ENCODE measurements around the gene ADGRA1.

The ADGRA1 gene

DNA sequence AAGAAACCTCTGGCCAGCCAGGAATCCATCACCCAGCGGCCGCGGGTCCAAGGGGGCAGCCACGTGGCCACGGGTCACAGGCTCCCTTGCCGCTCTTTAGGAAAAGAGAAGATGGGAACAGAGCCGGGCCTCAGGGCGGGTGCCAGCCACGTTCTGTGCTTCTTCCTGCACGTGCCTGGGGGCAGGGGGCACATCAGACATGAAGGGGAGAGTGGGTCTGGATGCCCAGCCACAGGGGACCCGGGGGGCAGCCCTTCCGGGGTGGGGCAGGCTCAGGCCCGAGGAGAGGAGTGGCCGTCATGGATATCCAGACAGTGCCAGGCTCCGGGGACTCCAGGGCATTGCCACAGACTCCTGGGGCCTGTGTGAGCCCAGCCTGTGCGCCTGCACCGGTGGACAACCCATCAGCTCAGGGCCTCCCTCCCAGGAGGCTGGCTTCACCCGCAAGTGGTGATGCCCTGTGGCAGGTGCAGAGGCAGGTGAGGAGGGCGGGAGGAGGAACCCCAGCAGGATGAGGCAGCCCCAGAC, 31.0 kb upstream of the ADGRA1 start:
- no peak for DNase-seq (ENCODE audit: low read depth in 2 of 2)

DNA sequence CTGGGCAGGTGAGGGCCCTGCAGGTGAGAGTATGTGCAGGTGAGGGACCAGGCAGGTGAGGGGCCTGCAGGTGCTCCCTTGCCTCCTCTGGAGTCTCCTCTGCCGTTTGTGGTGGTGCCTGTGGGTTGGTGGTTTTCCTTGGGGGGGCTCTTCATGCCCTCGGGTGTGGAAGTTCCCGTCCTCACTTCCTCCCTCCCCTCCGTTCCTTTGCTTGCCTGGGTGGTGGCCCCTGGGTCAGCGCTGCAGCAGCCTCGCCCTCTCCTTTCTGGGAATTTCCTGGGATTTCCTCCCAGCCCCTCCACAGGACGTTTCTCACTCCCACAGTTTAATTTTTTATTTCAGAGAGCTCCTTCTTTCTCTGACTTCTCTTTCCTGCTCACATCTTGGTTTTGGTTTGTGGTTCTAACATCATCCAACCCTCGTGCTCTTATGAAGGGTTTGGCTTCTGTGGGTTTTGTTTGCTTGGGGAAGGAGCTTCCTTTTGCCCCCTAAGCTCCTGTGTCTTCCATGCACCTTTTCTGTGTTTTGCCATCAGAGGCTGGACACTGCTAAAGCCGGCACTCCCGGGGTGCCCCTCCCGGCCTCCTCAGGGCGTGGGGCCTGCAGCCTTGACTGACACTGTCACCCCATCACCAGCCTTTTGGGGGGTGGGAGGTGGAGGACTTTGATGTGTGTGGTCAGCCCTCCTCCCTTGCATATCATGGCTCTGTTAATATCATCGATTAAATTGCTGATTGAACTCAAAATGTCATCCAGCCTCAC, 29.2 kb upstream of the ADGRA1 start:
- DNase-seq (ENCODE audit: low read depth in 2 of 2): no peak

DNA sequence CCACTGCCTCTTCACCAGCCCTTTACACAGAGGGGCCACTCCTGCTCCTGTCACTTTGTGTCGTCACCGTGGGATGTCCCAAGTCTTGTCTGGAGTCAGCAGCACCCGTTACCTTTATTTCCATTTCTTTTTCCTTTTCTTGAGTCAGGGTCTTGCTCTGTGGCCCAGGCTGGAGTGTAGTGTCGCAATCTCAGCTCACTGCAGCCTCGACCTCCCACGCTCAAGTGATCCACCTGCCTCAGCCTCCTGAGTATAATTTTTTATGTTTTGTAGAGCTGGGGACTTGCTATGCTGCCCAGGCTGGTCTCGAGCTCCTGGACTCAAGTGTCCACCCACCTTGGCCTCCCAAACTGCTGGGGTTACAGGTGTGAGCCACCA, 28.6 kb upstream of the ADGRA1 start:
- no peak for DNase-seq (ENCODE audit: low read depth in 2 of 2)

DNA sequence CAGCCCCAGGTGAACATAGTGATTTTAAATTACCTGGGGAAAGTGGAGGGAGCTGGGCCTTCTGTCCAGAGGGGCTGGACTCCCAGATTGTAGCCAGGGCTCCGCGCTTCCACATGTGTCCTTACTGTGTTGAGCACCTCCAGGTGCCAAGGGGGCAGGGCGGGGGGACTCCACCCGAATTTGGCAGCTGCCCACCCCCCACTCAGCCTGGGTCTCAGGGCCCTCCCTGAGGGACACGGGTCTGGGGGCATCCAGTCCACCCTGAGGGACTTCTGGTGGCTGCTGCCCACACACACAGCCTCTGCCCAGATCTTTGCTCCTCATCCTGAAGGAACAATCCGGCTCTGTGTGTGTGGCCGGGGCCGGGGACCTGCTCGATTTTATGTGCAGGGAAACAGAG, 28.2 kb upstream of the ADGRA1 start:
- DNase-seq (ENCODE audit: low read depth in 2 of 2): no peak

DNA sequence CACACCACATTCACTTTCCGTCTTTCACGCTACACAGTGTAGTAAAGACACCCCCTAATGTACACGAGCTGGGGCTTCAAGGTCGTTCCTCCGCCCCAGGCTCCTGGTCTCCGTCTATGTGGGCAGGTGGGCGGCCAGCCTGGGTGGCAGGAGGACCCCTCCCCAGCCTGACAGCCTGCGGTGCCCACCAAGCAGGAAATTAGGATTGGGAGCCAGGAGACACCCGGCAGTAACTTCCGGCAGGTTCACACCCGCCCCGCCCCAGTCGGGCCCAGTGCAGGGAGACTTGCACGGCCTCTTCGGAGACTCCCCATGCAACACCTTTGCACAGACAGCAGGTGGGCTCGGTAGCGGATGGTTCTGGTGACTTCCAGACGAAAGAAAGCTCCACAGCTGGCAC, 27.7 kb upstream of the ADGRA1 start:
- no peak for DNase-seq (ENCODE audit: low read depth in 2 of 2)

DNA sequence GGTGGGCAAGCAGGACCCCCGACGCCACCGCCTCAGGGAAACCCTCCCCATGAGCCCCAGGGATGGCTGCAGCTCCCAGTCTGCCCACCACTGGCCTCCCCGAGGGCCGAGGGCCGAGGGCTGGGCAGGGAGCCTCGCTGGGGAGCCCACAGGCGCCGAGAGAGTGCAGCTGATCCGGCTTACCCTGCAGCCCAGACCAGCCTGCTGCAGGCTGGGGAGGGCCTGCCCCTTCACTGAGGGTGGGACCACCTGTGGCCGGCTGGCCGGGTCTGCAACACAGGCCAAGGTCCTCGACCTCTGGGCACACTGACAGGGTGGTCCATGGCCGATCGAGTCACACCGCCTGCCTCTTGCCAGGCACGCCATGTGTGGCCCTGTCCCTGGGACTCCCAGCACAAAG, 27.3 kb upstream of the ADGRA1 start:
- no peak for DNase-seq (ENCODE audit: low read depth in 2 of 2)

DNA sequence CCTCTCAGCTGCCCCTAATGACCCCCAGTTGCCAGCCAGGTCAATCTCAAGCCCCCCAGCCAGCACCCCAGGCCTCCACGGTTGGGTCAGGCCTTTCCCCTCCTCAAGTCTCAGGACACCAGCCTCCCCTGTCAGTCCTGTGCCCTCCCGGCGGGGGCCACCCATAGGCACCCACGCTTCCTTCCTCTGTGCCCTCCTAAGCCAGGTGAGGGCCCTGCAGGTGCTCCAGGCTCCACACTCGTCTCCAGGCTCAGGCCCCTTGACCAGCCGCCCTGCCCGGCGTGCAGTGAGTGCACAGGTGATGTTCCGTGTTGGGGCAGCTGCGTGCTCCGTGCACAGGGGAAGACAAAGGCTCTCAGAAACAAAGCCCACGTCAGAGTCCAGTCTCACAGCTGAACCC, 26.8 kb upstream of the ADGRA1 start:
- DNase-seq (ENCODE audit: low read depth in 2 of 2): no peak

DNA sequence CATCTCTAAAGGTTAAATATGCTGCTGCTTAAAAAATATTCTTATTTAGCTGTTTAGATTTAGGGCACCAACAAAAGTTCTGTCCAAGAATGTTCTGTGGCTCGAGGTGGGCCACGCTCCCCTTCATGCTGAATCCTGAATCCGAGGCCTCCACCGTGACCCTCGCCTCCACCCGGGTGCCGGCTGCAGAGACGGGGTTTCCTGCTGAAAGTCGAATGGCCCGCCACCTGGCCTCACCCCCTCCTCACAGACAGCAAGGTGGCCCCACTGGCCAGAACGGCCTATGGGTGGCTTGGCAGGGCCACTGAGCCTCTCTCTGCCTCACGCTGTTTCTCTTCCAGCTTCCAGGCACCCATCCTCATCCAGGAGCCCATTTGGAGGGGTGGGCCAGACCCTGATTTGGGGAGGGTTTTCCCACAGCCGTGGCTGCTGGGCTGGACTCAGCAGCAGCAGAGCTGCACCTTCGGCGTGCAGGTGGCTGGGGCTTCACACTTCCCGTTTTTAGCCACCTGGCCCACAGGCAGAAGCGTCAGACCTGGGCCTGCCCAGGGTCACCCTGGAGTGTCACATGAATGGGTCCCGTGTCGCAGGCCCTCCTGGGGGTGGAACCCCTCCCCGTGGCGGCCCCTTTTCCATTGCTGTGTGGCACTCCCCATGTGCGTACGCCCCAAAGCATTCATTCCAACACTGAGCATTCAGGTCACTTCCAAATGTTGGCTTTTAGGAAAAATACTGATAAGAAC, 26.3 kb upstream of the ADGRA1 start:
- no peak for DNase-seq (ENCODE audit: low read depth in 2 of 2)

DNA sequence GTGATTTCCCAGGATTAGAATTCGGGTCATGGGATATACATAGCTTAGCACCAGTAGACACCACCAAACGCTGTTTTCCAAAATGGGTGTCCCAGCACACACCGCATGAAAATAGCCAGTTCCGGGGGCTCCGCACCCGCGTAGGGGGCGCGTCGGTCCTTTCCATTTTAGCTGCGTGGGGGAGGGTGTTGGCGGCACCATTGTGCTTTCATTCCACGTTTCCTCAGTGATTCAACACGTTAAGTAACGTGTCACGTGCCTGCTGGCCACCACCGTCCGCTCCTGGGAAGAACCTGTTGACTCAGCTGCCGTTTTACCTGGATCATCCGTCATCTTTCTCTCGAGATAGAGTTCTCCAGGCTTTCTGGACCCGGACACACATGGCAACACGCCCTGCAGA, 25.6 kb upstream of the ADGRA1 start:
- DNase-seq (ENCODE audit: low read depth in 2 of 2): no peak

DNA sequence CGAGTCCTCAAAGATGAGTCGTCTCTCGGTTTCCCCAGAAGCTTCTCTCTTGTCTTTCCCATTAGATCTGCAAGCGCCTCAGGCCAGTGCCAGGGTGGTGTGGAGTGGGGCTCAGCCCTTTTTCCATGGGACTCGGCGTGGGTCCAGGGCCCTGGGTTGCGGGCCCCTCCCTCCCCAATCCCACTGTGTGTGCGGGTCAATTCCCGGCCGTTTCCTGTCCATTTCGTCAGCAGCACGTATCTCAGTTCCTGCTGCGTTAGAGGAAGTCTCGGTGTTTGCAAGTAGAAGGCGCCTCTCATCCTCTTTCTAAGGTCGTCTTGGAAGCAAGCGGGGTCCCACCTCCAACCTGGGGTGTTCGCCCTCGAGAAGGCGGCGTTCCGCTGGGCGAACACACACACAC, 25.1 kb upstream of the ADGRA1 start:
- no peak for DNase-seq (ENCODE audit: low read depth in 2 of 2)

DNA sequence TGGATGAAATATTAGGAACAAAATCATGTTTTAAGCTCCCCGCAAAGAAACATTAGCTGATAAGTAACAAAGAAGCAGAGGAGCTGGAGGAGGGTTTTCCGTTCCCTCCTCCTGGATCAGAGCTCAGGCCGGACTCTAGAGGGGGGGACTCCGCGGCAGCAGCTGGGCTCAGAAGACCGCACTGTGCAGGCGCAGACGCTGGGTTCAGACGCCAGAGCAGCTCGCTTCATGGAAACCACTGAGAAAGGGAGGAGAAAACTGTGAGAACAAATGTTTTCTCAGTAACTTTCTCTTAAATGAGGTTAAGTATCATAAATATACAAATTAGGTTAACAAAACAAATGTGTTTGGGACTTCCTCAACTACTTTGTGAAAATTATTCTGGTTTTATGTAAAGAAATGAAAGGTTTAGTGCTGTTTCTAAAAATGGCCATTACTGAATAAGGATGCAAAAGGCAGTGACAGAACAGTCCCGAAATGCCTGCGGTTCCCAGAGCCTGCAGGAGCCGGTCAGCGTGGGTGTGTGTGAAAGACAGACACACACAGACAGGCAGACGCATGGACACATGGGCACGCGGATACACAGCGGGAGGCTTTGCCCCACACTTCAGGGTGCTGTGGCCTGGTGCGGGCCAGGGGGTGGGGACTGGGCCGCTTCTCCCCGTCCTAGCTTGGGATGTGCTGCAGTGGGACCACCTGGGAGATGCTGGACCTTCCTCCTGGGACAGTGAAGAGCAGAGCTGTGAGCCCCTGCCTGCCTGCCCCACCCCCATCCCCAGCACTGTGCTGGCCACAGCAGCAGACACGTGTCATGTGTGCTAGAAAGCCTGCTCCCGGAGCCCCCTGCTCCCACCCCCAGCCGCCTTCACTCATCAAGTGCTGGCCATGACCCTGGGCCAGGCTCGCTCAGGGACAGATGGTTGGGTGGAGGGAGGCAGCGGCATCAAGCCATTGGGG, 20.3 kb upstream of the ADGRA1 start:
- no peak for DNase-seq (ENCODE audit: low read depth in 2 of 2)

DNA sequence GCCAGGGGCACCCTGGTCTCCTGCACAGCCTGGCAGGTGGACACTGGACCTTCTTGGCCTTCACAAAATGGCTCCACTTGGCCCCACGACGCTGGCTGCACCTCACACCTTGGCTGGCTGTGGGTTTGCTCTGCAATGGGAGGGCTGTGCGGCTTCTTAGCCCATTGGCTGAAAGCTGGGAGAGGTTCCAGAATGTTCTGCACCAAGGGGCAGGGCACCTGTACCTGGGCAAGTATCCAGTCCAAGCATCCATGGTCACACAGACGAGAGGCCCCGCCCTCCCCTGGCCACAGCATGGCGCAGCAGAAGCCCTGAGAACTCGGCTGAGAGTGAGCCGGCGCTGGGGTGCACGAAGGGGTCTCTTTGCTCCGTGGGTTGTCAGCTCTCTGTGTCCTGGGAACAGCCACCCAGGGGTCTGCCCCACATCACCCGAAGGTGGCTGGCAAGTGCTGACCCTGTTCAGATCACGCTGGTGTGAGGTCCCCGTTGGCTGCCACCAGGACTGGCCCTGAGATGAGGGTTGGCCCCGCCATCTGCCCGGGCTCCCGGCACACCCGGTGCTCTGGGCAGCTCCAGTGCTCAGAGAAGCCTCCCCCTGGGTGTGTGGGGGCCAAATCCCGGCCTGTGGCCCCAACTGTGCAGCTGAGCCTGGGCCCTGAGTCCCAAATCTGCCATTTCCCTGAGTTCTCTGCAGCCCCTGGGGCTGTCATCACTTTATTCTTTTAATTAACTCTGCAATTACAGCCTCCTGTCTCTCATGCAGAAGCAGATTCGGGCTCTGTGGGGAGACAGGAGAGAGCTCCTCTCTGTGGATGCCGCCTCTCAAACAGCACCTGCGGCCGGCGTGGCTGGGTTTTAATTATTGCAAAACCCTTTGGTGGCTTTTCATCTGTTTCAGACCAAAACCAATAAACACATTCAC, 19.4 kb upstream of the ADGRA1 start:
- no peak for DNase-seq (ENCODE audit: low read depth in 2 of 2)

DNA sequence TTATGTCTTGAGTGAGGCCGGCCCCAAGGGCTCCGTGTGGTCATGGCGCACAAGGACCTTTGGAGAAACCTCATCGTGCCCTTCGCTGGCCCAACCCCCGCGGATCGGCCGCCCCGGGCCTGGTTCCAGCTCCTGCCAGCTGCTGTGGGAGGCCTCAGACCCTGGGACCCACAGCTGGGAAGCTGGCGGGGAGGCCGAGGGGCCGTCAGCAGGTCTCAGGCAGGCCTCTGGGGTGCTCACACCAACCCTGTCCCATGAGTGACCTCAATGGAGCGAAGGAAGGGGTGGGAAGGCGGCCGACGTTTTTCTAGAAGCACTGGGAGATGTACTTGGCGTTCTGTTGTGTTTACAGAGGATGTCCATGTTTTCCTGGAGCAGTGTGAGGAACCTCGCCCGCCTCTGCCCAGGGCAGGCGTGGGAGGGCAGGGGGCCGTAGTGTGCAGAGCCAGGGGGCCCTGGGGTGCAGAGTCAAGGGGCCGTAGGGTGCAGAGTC, 18.6 kb upstream of the ADGRA1 start:
- DNase-seq (ENCODE audit: low read depth in 2 of 2): no peak

DNA sequence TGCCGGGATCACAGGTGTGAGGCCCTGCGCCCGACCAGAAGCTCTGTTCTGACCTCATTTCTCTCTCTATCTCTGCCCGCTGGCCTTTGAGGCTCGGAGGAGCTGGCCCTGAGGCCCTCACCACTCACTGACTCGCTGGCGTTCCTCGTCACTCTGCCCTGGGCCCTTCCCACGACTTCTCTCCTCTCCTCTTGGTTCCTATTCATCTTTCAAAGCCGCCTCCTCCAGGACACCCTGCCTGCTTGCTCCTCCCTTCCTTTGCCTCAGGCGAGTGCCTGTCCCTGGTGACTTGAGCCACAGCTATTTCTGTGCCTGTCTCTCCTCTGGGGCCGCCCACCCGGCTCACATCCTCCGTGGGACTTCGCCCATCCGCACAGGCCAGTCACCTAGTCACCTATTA, 17.3 kb upstream of the ADGRA1 start:
- DNase-seq (ENCODE audit: low read depth in 2 of 2): no peak

DNA sequence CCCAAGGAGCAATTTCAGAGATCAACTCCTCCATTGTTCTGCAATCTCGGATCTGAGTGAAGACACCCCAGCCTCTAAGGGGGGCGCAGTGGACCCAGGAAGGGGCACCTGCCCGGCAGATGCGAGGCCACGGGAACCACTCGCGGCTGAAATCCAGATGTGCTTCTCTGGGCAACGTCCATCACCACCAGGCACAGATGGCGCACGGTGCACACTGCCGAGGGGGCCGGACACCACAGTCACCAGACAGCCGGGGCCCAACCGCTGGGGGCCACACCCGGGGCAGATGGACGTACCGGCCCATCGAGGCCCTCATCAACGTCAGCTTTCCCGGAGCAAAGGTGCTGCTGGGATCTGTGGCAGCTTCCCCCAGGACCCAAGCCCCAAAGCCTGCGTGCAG, 16.9 kb upstream of the ADGRA1 start:
- no peak for DNase-seq (ENCODE audit: low read depth in 2 of 2)

DNA sequence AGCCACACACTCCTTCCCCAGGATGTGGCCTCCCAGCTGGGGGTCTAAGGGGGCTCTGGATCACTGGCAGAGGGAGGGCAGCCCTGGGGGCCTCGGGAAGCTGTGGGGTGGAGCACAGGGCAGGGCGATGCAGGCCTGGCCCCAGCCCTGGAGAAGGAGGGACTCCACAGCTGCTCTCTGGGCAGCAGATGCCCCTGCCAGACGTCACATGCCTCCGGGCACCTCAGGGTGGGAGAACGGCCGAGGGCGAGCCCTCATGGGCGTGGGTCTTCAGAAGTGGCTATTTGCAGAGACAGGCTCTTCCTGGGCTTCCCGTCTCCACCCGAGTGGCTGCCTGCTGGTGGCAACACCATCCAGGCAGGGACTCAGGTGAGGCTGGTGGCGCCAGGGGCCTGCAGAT, 16.0 kb upstream of the ADGRA1 start:
- DNase-seq (ENCODE audit: low read depth in 2 of 2): no peak

DNA sequence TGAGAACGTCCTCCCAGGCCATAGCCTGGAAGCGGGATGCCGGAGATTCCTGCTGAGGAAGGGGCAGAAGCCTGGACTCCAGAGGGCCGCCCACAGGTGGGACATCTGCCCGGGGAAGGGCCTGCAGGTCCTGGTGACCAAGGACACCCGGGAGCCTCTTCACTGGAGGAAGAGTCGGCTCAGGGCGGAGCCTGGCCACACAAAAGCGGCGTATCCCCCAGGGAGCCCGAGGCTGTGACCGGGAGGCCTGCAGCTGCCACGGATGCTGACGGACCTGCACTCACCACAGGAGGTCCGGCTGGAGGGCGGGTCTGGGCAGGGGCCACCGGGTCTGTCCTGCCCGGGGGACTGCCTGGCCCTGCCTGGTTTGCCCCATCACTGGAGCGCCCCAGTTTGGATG, 15.5 kb upstream of the ADGRA1 start:
- no peak for DNase-seq (ENCODE audit: low read depth in 2 of 2)

DNA sequence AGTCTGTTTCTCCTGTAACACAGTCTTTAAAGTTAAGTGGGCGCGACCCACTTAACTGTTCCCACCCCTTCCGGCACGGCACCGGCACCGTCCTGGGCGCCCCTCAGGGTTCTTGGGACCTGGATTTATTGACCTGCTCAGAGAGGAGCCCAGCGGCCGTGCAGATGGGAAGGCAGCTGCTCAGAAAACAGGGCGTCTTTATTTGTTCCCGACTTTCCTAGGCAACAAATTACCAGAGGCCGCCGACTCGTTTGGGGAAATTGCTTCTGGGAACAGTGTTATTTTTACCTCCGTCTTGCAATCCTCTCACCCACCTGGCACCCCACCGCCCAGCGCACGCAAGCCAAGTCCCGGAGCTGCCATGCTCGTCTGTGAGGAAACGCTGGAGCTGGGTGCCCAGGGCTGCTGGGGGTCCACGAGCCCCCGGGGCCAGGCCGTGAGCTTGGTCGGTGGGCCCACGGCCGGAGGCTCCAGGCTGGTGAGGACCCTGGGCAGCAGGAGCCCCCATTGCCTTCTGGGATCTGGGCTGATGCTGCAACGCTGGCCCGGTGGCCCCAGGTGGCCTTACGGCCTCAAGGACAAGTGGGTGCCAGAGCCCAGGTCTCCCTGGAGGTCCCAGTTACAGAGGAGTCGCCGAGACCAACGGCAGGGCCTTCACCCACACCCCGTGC, 14.9 kb upstream of the ADGRA1 start:
- DNase-seq (ENCODE audit: low read depth in 2 of 2): no peak

DNA sequence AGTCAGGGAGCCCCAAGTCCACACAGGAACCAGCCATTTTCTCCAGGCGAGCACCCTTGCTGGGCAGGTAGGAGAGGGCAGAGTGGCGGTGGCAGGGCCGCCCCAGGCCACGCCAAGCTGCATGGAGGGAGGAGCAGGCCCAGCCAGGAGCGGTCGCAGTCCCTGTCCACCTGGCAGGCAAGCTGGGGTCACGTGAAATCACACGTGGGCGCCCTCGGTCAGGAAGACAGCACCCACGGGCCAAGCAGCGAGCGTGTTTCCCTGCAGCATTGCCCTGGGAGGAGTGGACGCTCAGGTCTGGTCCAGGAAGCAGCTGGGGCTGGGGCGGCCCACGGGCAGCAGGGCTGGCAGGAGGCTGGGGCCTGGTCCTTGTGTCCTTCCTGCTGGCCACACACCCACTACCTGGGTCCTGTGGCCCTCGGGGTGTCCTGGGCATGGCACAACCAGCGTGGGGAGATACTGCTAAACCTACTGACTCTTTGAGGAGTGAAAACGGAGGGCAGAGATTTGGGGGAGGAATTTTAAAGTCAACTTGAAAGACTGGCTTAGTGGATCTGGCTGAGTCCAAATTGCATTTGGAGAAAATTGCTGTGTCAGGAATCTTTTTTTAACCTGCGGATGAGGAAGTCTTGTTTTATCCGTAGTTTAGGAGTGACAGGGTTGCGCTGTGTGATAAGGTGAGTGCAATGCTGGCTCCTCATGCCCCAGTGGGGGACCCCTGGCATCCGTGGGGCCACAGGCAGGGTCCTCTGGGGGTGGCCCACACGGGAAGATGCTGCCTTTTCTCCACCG, 12.2 kb upstream of the ADGRA1 start:
- no peak for DNase-seq (ENCODE audit: low read depth in 2 of 2)

All from stimulated activated CD4-positive, alpha-beta T cell treated with anti-CD3 and anti-CD28 coated beads, Interleukin-4, amount 100 ng/mL, for 48 hours (primary cell).